Endothelial cell of umbilical vein (primary cell): Measurements from ENCODE around the gene ZNF800. TPM values are rescaled to one million over a fixed set of nuclear protein-coding genes. Genes with fewer than 3 reads are reported as not detected.

Experiments used
- BruUV-seq: library from RNA; stranded (reverse); fragments of 400-500 nt; replicated peaks from 2 replicates; lab custom pipeline; 2021; lab: Mats Ljungman, UMichigan
- CTCF ChIA-PET: fragments of 300-600, 350-600 bp; sonication (Branson Sonifier 250); formaldehyde crosslinking; loops from one replicate; lab custom pipeline; 2021; ENCODE audit warnings: antibody characterized with exemption, inconsistent platforms; lab: Charles Lee
- POLR2A ChIA-PET: fragments of 300-600, 350-600 bp; sonication (Branson Sonifier 250); formaldehyde crosslinking; loops from one replicate; lab custom pipeline; 2021; ENCODE audit warnings: antibody characterized with exemption, inconsistent platforms; lab: Charles Lee
- DNase-seq: peaks from one replicate; pipeline ENCODE4 v3.0.0-alpha.2; 2011; ENCODE audit warnings: low read depth, low spot score
- FAIRE-seq: peaks from 2 replicates; lab custom pipeline; 2011; peaks lifted over from hg19 to GRCh38; lab: Jason Lieb, UNC
- H2AFZ ChIP-seq: 2 replicates; pipeline ENCODE4 v1.6.0; 2012; ENCODE audit warnings: low read depth, low read length, control low read depth, inconsistent platforms
- H3K27ac ChIP-seq: 2 replicates; pipeline ENCODE4 v1.5.1; 2011; ENCODE audit warnings: low read depth, mild to moderate bottlenecking, control low read depth, low read length, moderate library complexity; ENCODE audit not compliant: insufficient read depth
- H3K27me3 ChIP-seq, 2 experiments: 2 replicates each; pipeline versions ENCODE4 v1.6.0 to v1.6.1; 2011; ENCODE audit warnings: low read length in 2 of 2, mixed read lengths in 1 of 2; ENCODE audit not compliant: control insufficient read depth in 2 of 2, insufficient read depth in 2 of 2
- H3K36me3 ChIP-seq, 2 experiments: 2 replicates in 1 of 2; 3 replicates in 1 of 2; pipeline ENCODE4 v1.5.1; 2011; ENCODE audit warnings: low read length in 2 of 2, mild to moderate bottlenecking in 1 of 2, moderate library complexity in 1 of 2; ENCODE audit not compliant: control insufficient read depth in 2 of 2, insufficient read depth in 2 of 2; ENCODE audit errors: extremely low read depth in 1 of 2
- H3K4me1 ChIP-seq: 3 replicates; pipeline ENCODE4 v1.5.1; 2011; ENCODE audit warnings: mild to moderate bottlenecking, low read length; ENCODE audit not compliant: control insufficient read depth, insufficient read depth; ENCODE audit errors: extremely low read depth
- H3K4me2 ChIP-seq: 2 replicates; pipeline ENCODE4 v1.6.1; 2011; ENCODE audit warnings: low read length, control low read depth, mixed read lengths; ENCODE audit not compliant: insufficient read depth
- H3K4me3 ChIP-seq, 3 experiments: fragments of 200-600 bp in 1 of 3; sonication (generic), shearing (Covaris generic) in 1 of 3; replicated peaks in 1 of 3; 2 replicates each; pipeline ENCODE4 v1.5.1; 2011 to 2016; ENCODE audit warnings: control low read depth in 3 of 3, low read length in 3 of 3, mild to moderate bottlenecking in 2 of 3, inconsistent platforms in 1 of 3, low read depth in 1 of 3, moderate library complexity in 1 of 3; ENCODE audit not compliant: insufficient read depth in 1 of 3
- H3K79me2 ChIP-seq: 2 replicates; pipeline ENCODE4 v1.6.0; 2012; ENCODE audit warnings: low read length, inconsistent platforms; ENCODE audit not compliant: control insufficient read depth, insufficient read depth
- H3K9ac ChIP-seq: replicated peaks from 2 replicates; pipeline ENCODE3; 2011; ENCODE audit warnings: low read length, control low read depth; ENCODE audit not compliant: insufficient read depth; ENCODE audit errors: extremely low read depth
- H3K9me1 ChIP-seq: replicated peaks from 3 replicates; pipeline ENCODE4 v1.6.0; 2011; ENCODE audit warnings: mild to moderate bottlenecking, low read length; ENCODE audit not compliant: control insufficient read depth, insufficient read depth; ENCODE audit errors: extremely low read depth
- H3K9me3 ChIP-seq: replicated peaks from 2 replicates; pipeline ENCODE4 v1.5.1; 2012; ENCODE audit warnings: low read length, inconsistent platforms; ENCODE audit not compliant: control insufficient read depth, insufficient read depth
- H4K20me1 ChIP-seq: replicated peaks from 2 replicates; pipeline ENCODE3; 2011; ENCODE audit warnings: mild to moderate bottlenecking, low read length; ENCODE audit not compliant: control insufficient read depth, insufficient read depth; ENCODE audit errors: extremely low read depth
- EZH2 ChIP-seq: IDR thresholded peaks from 2 replicates; pipeline ENCODE4 v1.6.1; 2012; ENCODE audit warnings: borderline replicate concordance, low read depth, mild to moderate bottlenecking, moderate library complexity, low read length, inconsistent platforms; ENCODE audit not compliant: severe bottlenecking
- FOS ChIP-seq: IDR thresholded peaks from 2 replicates; pipeline ENCODE4 v1.6.1; 2011; ENCODE audit warnings: mild to moderate bottlenecking, low read length, moderate library complexity, borderline replicate concordance; ENCODE audit not compliant: insufficient read depth
- GATA2 ChIP-seq: IDR thresholded peaks from 2 replicates; pipeline ENCODE4 v1.7.0; 2011; ENCODE audit warnings: low read depth, mild to moderate bottlenecking, moderate library complexity, mixed read lengths, low read length; ENCODE audit not compliant: insufficient read length, insufficient read depth
- JUN ChIP-seq: IDR thresholded peaks from 2 replicates; pipeline ENCODE4 v1.6.1; 2011; ENCODE audit warnings: borderline replicate concordance, low read depth; ENCODE audit not compliant: insufficient read length, insufficient read depth
- MYC ChIP-seq: IDR thresholded peaks from one replicate; pipeline ENCODE4 v1.6.1; 2011; ENCODE audit warnings: mild to moderate bottlenecking, low read depth, low read length
- POLR2A ChIP-seq: IDR thresholded peaks from 2 replicates; pipeline ENCODE4 v1.6.1; 2012; ENCODE audit warnings: low read depth, mild to moderate bottlenecking, control low read depth, low read length
- dilution Hi-C: fragments of 300-500 bp; cut with MboI; formaldehyde crosslinking; loops from one replicate; pipeline ENCODE4 v1.15.0; 2019; ENCODE audit warnings: low sequenced_read_pairs; ENCODE audit not compliant: extremely low pct_ligation_motif_present
- intact Hi-C: fragments of 100-400 bp; cut with micrococcal nuclease; formaldehyde crosslinking; loops from one replicate; pipeline ENCODE4 v1.10.0; 2022
- polyA plus RNA-seq, 4 experiments: library from polyadenylated mRNA; depleted of rRNA in 3 of 4; stranded (reverse) in 3 of 4; unstranded in 1 of 4; fragments of >200 nt; gene quantifications; 2 replicates each; pipeline versions ENCODE4 v1.2.1 to v1.2.3, GENCODE V29; 2011 to 2012; ENCODE audit warnings: missing spikeins in 1 of 4
- total RNA-seq: library from RNA; stranded (reverse); gene quantifications from 2 replicates; pipeline ENCODE4 v1.2.3, GENCODE V29; 2021
- TF ChIP-seq, protein P1 (sequence below): IDR thresholded peaks from 2 replicates; pipeline ENCODE4 v1.6.1; 2011; ENCODE audit not compliant: insufficient read depth, insufficient read length
- TF ChIP-seq, protein P2 (sequence below), 2 donors: IDR thresholded peaks; 1 replicate in 1 of 2; 2 replicates in 1 of 2; pipeline ENCODE4 v1.5.1; 2011; ENCODE audit warnings: low read length in 2 of 2, mild to moderate bottlenecking in 2 of 2, moderate library complexity in 2 of 2, control low read depth in 1 of 2, inconsistent platforms in 1 of 2, low read depth in 1 of 2; ENCODE audit not compliant: insufficient read depth in 1 of 2; ENCODE audit errors: extremely low read depth in 1 of 2

Gene ZNF800
- total and polyA plus RNA-seq, 2 donors (not counting 3 experiments of a cell fraction or from before 2014, with no cell fraction given) = 10.9 to 35.4 TPM

DNA sequence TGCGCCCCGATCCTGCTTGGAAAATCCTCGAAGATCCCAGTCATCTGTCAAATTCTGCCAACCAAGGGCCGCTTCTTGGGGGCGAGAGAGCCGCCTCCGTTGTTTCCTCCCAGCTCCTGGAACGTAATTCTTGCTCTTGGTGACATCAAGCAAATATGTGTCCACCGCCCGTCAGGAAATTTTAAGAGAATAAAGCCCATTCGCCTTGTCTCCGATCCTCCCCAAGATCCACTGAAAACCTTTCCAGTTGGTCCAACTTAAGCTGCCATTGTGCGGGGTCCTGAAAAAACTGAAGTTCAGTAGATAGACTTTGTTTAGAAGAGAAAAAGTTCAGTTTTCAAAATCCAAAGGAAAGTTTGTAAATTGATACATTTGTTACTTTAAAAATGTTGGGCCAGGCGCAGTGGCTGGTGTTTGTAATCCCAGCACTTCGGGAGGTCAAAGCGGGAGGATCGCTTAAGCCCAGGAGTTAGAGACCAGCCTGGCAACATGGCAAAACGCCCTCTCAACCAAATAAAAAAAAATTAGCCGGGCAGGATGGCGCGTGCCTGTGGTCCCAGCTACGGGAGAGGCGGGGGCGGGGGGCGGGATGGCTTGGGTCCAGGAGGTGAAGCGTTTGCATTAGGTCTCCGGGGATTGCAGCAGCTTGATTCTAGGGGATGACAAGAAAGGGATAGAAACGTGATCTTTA, 1.0 kb upstream of the ZNF800 start:
- FAIRE-seq = peak; percentile 33

DNA sequence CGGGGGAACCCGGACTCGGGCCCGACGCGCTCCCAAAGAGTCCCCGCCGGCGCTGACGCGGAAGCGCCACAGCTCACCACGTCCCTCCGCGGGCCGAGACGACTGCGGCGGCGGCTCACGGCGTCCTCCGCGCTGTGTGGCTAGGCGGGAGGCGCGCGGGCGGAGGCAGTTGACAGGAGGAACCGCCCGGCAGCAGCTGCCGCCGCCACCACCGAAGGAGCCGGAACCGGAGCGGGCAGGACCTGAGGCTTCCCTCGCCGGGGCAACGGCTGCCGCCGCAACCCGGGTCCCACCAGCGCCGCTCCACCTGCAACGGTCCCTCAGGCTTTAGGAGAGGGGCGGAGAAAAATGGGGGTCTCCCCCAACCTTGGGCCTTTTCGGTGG, 334 bp downstream of the ZNF800 start:
- POLR2A ChIA-PET = interaction anchor here (0.7 to 1.5 kb wide), 3 partner anchors 9 to 56 kb away, joined by 3 read pairs; no protein-coding TSS in a partner anchor

More for the DNA sequence above, 1.0 kb upstream of the ZNF800 start:
- no peak for DNase-seq
- H3K4me3 ChIP-seq = peak overlapping the region in 2 of 3 experiments; percentile 55 to 88
- no peak overlapping the region for H3K27ac ChIP-seq
- intact Hi-C loops = loop anchor here (2.0 to 5.0 kb wide), 3 partner anchors 47 to 195 kb away; partner anchors contain the start of genes ARF5 and GRM8
- peaks cover 8 to 37% of the 10 kb centered on the region in 2 experiments for H3K27me3 ChIP-seq
- H2AFZ ChIP-seq = peak overlapping the region; percentile 43
- peaks cover 2% of the 10 kb centered on the region for H4K20me1 ChIP-seq
- H3K9me1 ChIP-seq = no peaks in the 10 kb centered on the region
- peaks cover under 1 to 3% of the 10 kb centered on the region in 2 experiments for H3K36me3 ChIP-seq
- CTCF ChIA-PET = interaction anchor here (6.1 kb wide), 1 partner anchor 46 kb away, joined by 28 read pairs; no protein-coding TSS in a partner anchor
- peak overlapping the region; percentile 68 for H3K4me2 ChIP-seq
- TF ChIP-seq EZH2 (peak; percentile 76), FOS (no peak)
- H3K4me1 ChIP-seq = peaks cover 20% of the 10 kb centered on the region
- H3K79me2 ChIP-seq = peaks cover 40% of the 10 kb centered on the region
- dilution Hi-C loops = no loop called here
- no peaks in the 10 kb centered on the region for H3K9me3 ChIP-seq
- no peak overlapping the region for H3K9ac ChIP-seq
- POLR2A ChIA-PET = no interaction called here
- BruUV-seq = no TSS peak

More for the DNA sequence above, 334 bp downstream of the ZNF800 start:
- H4K20me1 ChIP-seq = peaks cover 6% of the 10 kb centered on the region
- DNase-seq (peak; percentile 44), FAIRE-seq (no peak)
- H3K36me3 ChIP-seq = peaks cover 5 to 6% of the 10 kb centered on the region in 2 experiments
- H2AFZ ChIP-seq = peak overlapping the region; percentile 73
- H3K9ac ChIP-seq = peak overlapping the region; percentile 97
- peak overlapping the region; percentile 88 to 97 (median 88) for H3K4me3 ChIP-seq
- dilution Hi-C loops (no loop called here), intact Hi-C loops (loop anchor here (2.0 to 5.0 kb wide), 3 partner anchors 45 to 197 kb away; partner anchors contain the start of genes ARF5 and GRM8)
- peaks cover 53% of the 10 kb centered on the region for H3K79me2 ChIP-seq
- CTCF ChIA-PET = interaction anchor here (0.7 to 6.1 kb wide), 4 partner anchors 41 to 818 kb away, joined by 3 to 28 read pairs (median 4); partner anchors contain the start of gene ARF5
- peak overlapping the region; percentile 90 for H3K27ac ChIP-seq
- no peak for TF ChIP-seq GATA2
- TF ChIP-seq, protein P1, sequence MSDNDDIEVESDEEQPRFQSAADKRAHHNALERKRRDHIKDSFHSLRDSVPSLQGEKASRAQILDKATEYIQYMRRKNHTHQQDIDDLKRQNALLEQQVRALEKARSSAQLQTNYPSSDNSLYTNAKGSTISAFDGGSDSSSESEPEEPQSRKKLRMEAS = no peak
- no peak for TF ChIP-seq FOS
- TF ChIP-seq, protein P2, sequence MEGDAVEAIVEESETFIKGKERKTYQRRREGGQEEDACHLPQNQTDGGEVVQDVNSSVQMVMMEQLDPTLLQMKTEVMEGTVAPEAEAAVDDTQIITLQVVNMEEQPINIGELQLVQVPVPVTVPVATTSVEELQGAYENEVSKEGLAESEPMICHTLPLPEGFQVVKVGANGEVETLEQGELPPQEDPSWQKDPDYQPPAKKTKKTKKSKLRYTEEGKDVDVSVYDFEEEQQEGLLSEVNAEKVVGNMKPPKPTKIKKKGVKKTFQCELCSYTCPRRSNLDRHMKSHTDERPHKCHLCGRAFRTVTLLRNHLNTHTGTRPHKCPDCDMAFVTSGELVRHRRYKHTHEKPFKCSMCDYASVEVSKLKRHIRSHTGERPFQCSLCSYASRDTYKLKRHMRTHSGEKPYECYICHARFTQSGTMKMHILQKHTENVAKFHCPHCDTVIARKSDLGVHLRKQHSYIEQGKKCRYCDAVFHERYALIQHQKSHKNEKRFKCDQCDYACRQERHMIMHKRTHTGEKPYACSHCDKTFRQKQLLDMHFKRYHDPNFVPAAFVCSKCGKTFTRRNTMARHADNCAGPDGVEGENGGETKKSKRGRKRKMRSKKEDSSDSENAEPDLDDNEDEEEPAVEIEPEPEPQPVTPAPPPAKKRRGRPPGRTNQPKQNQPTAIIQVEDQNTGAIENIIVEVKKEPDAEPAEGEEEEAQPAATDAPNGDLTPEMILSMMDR (IDR thresholded peaks at IDR 0.05; ENCODE audit: extremely low read depth in 1 of 2, insufficient read depth in 1 of 2, low read depth in 1 of 2, low read length in 2 of 2) = no peak
- TF ChIP-seq POLR2A = no peak
- TF ChIP-seq JUN = no peak
- TF ChIP-seq EZH2 = no peak
- TF ChIP-seq MYC = no peak
- BruUV-seq = TSS peak; percentile 65
- peaks cover 20% of the 10 kb centered on the region for H3K4me1 ChIP-seq
- peak overlapping the region; percentile 80 for H3K4me2 ChIP-seq
- H3K27me3 ChIP-seq = peaks cover 7 to 31% of the 10 kb centered on the region in 2 experiments
- no peaks in the 10 kb centered on the region for H3K9me1 ChIP-seq
- H3K9me3 ChIP-seq = no peaks in the 10 kb centered on the region
